Measurements from ENCODE around the gene OR13C9. TPM values are rescaled to one million over a fixed set of nuclear protein-coding genes. Genes with fewer than 3 reads are reported as not detected.
"Not testable (repeated sequence)": the region's sequence is repeated elsewhere in the genome, so short reads cannot be mapped to it uniquely, and the experiment has no call there.

Gene OR13C9, protein sequence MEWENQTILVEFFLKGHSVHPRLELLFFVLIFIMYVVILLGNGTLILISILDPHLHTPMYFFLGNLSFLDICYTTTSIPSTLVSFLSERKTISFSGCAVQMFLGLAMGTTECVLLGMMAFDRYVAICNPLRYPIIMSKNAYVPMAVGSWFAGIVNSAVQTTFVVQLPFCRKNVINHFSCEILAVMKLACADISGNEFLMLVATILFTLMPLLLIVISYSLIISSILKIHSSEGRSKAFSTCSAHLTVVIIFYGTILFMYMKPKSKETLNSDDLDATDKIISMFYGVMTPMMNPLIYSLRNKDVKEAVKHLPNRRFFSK
- not detected for polyA plus RNA-seq (2012; ENCODE audit: low read depth, missing spikeins)

GRCh38 chr9:104618104-104618503 lies at the start of gene OR13C9:
TSS of gene OR13C9 (minus strand) at chr9:104618204. CDS start at chr9:104618204, 0 bp downstream.
- DNase-seq (ENCODE audit: insufficient read length, low spot score), result no peak
- TF ChIP-seq POU2F2 (IDR thresholded peaks at IDR 0.05; ENCODE audit: low read depth, low read length), result no peak
- no peak for TF ChIP-seq SPI1 (IDR thresholded peaks at IDR 0.05; ENCODE audit: low read depth, low read length)
- no peak for TF ChIP-seq POLR2AphosphoS5 (IDR thresholded peaks at IDR 0.05; ENCODE audit: low read depth, low read length)
- TF ChIP-seq TAF1 (IDR thresholded peaks at IDR 0.05; ENCODE audit: low read depth, low read length), result no peak
- no peak for TF ChIP-seq POLR2A (IDR thresholded peaks at IDR 0.05; ENCODE audit: low read depth, low read length)
- no peak for TF ChIP-seq PAX5 (IDR thresholded peaks at IDR 0.05; ENCODE audit: insufficient read depth, low read length, severe bottlenecking)
- no peak for FAIRE-seq

- TF ChIP-seq POLR2AphosphoS5 (IDR thresholded peaks at IDR 0.05; ENCODE audit: low read depth, low read length) (no peak), PAX5 (IDR thresholded peaks at IDR 0.05; ENCODE audit: insufficient read depth, low read length, severe bottlenecking) (no peak), SPI1 (IDR thresholded peaks at IDR 0.05; ENCODE audit: low read depth, low read length) (no peak), TAF1 (IDR thresholded peaks at IDR 0.05; ENCODE audit: low read depth, low read length) (no peak), POLR2A (IDR thresholded peaks at IDR 0.05; ENCODE audit: low read depth, low read length) (no peak), POU2F2 (IDR thresholded peaks at IDR 0.05; ENCODE audit: low read depth, low read length) (no peak)
- no peak for FAIRE-seq
- DNase-seq (ENCODE audit: insufficient read length, low spot score), result no peak
These were observed 40.6 kb upstream of the OR13C9 start for GRCh38 chr9:104658496-104659195.

- no peak for DNase-seq (ENCODE audit: insufficient read length, low spot score)
- no peak for TF ChIP-seq PAX5 (IDR thresholded peaks at IDR 0.05; ENCODE audit: insufficient read depth, low read length, severe bottlenecking)
- TF ChIP-seq POU2F2 (IDR thresholded peaks at IDR 0.05; ENCODE audit: low read depth, low read length), result no peak
- TF ChIP-seq POLR2AphosphoS5 (IDR thresholded peaks at IDR 0.05; ENCODE audit: low read depth, low read length), result no peak
- no peak for TF ChIP-seq TAF1 (IDR thresholded peaks at IDR 0.05; ENCODE audit: low read depth, low read length)
- no peak for TF ChIP-seq SPI1 (IDR thresholded peaks at IDR 0.05; ENCODE audit: low read depth, low read length)
- TF ChIP-seq POLR2A (IDR thresholded peaks at IDR 0.05; ENCODE audit: low read depth, low read length), result no peak
- no peak for FAIRE-seq
These were observed 17.5 kb upstream of the OR13C9 start for GRCh38 chr9:104635456-104635855.

GRCh38 chr9:104633976-104634520 lies 16.0 kb upstream of the OR13C9 start:
- no peak for DNase-seq (ENCODE audit: insufficient read length, low spot score)
- TF ChIP-seq POU2F2 (IDR thresholded peaks at IDR 0.05; ENCODE audit: low read depth, low read length) (no peak), SPI1 (IDR thresholded peaks at IDR 0.05; ENCODE audit: low read depth, low read length) (no peak), PAX5 (IDR thresholded peaks at IDR 0.05; ENCODE audit: insufficient read depth, low read length, severe bottlenecking) (no peak), POLR2A (IDR thresholded peaks at IDR 0.05; ENCODE audit: low read depth, low read length) (no peak), POLR2AphosphoS5 (IDR thresholded peaks at IDR 0.05; ENCODE audit: low read depth, low read length) (no peak), TAF1 (IDR thresholded peaks at IDR 0.05; ENCODE audit: low read depth, low read length) (no peak)
- FAIRE-seq, result no peak

DNA sequence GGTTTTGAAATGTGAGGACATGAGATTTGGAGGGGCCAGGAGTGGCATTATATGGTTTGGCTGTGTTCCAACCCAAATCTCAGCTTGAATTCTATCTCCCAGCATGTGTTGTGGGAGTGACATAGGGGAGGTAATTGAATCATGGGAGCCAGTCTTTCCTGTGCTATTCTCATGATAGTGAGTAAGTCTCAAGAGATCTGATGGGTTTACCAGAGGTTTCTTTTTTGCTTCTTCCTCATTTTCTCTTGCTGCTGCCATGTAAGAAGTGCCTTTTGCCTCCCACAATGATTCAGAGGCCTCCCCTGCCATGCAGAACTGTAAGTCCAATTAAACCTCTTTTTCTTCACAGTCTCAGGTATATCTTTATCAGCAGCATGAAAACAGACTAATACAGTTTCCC lies 8.0 kb upstream of the OR13C9 start:
- not testable (repeated sequence) for FAIRE-seq; DNase-seq (ENCODE audit: insufficient read length, low spot score)

GRCh38 chr9:104617418-104617817 lies 586 bp downstream of the OR13C9 start:
- DNase-seq (ENCODE audit: insufficient read length, low spot score) (no peak), FAIRE-seq (no peak)
- TF ChIP-seq POU2F2 (IDR thresholded peaks at IDR 0.05; ENCODE audit: low read depth, low read length) (no peak), PAX5 (IDR thresholded peaks at IDR 0.05; ENCODE audit: insufficient read depth, low read length, severe bottlenecking) (no peak), POLR2A (IDR thresholded peaks at IDR 0.05; ENCODE audit: low read depth, low read length) (no peak), SPI1 (IDR thresholded peaks at IDR 0.05; ENCODE audit: low read depth, low read length) (no peak)

- FAIRE-seq (no peak), DNase-seq (ENCODE audit: insufficient read length, low spot score) (no peak)
- TF ChIP-seq SPI1 (IDR thresholded peaks at IDR 0.05; ENCODE audit: low read depth, low read length) (no peak), PAX5 (IDR thresholded peaks at IDR 0.05; ENCODE audit: insufficient read depth, low read length, severe bottlenecking) (no peak), POLR2AphosphoS5 (IDR thresholded peaks at IDR 0.05; ENCODE audit: low read depth, low read length) (no peak), TAF1 (IDR thresholded peaks at IDR 0.05; ENCODE audit: low read depth, low read length) (no peak), POU2F2 (IDR thresholded peaks at IDR 0.05; ENCODE audit: low read depth, low read length) (no peak), POLR2A (IDR thresholded peaks at IDR 0.05; ENCODE audit: low read depth, low read length) (no peak)
These were observed 6.8 kb downstream of the OR13C9 start for GRCh38 chr9:104611213-104611612.

- DNase-seq (ENCODE audit: insufficient read length, low spot score) (no peak), FAIRE-seq (no peak)
- TF ChIP-seq SPI1 (IDR thresholded peaks at IDR 0.05; ENCODE audit: low read depth, low read length) (no peak), PAX5 (IDR thresholded peaks at IDR 0.05; ENCODE audit: insufficient read depth, low read length, severe bottlenecking) (no peak), TAF1 (IDR thresholded peaks at IDR 0.05; ENCODE audit: low read depth, low read length) (no peak), POLR2AphosphoS5 (IDR thresholded peaks at IDR 0.05; ENCODE audit: low read depth, low read length) (no peak), POLR2A (IDR thresholded peaks at IDR 0.05; ENCODE audit: low read depth, low read length) (no peak), POU2F2 (IDR thresholded peaks at IDR 0.05; ENCODE audit: low read depth, low read length) (no peak)
These were observed 9.7 kb downstream of the OR13C9 start for GRCh38 chr9:104608336-104608735.

GRCh38 chr9:104606152-104606551 lies 11.9 kb downstream of the OR13C9 start:
- FAIRE-seq, result no peak
- TF ChIP-seq PAX5 (IDR thresholded peaks at IDR 0.05; ENCODE audit: insufficient read depth, low read length, severe bottlenecking), result no peak
- no peak for TF ChIP-seq POLR2AphosphoS5 (IDR thresholded peaks at IDR 0.05; ENCODE audit: low read depth, low read length)
- TF ChIP-seq TAF1 (IDR thresholded peaks at IDR 0.05; ENCODE audit: low read depth, low read length), result no peak
- TF ChIP-seq POU2F2 (IDR thresholded peaks at IDR 0.05; ENCODE audit: low read depth, low read length), result no peak
- no peak for TF ChIP-seq SPI1 (IDR thresholded peaks at IDR 0.05; ENCODE audit: low read depth, low read length)
- no peak for TF ChIP-seq POLR2A (IDR thresholded peaks at IDR 0.05; ENCODE audit: low read depth, low read length)
- DNase-seq (ENCODE audit: insufficient read length, low spot score), result no peak

- not testable (repeated sequence) for FAIRE-seq; DNase-seq (ENCODE audit: insufficient read length, low spot score)
These were observed 12.5 kb downstream of the OR13C9 start, which contains the start of gene OR13C2 for GRCh38 chr9:104605527-104605926. TSS of gene OR13C2 (minus strand) at chr9:104605627. CDS start at chr9:104605627, 0 bp downstream.

Measured in GM12891 (cell line).